Osteoblast (primary cell): Measurements from ENCODE around the gene METTL3. TPM values are rescaled to one million over a fixed set of nuclear protein-coding genes. Genes with fewer than 3 reads are reported as not detected.

Experiments
- DNase-seq: peaks from one replicate; pipeline ENCODE4 v3.0.0; 2011; ENCODE audit warnings: low spot score, mixed read lengths; ENCODE audit not compliant: insufficient read length; ENCODE audit errors: missing footprints
- H2AFZ ChIP-seq: 2 replicates; pipeline ENCODE4 v1.6.0; 2011; ENCODE audit warnings: mild to moderate bottlenecking, low read length
- H3K27ac ChIP-seq: 2 replicates; pipeline ENCODE4 v1.5.1; 2011; ENCODE audit warnings: mild to moderate bottlenecking, low read depth, low read length, moderate library complexity
- H3K27me3 ChIP-seq: 2 replicates; pipeline ENCODE4 v1.6.0; 2012; ENCODE audit warnings: mild to moderate bottlenecking, control low read depth, inconsistent platforms, low read length, moderate library complexity; ENCODE audit not compliant: insufficient read depth
- H3K36me3 ChIP-seq: 2 replicates; pipeline ENCODE4 v1.5.1; 2011; ENCODE audit warnings: mild to moderate bottlenecking, low read length, control low read depth, moderate library complexity; ENCODE audit not compliant: insufficient read depth
- H3K4me1 ChIP-seq: 2 replicates; pipeline ENCODE4 v1.5.1; 2011; ENCODE audit warnings: mild to moderate bottlenecking, low read length, control low read depth, moderate library complexity; ENCODE audit not compliant: insufficient read depth
- H3K4me2 ChIP-seq: 2 replicates; pipeline ENCODE4 v1.6.0; 2011; ENCODE audit warnings: mild to moderate bottlenecking, low read length; ENCODE audit not compliant: insufficient read depth
- H3K4me3 ChIP-seq: fragments of 200-600 bp; sonication (generic); 3 replicates; pipeline ENCODE4 v1.5.1; 2012; ENCODE audit warnings: mild to moderate bottlenecking, low read length, inconsistent platforms; ENCODE audit not compliant: insufficient read depth
- H3K79me2 ChIP-seq: 2 replicates; pipeline ENCODE4 v1.6.0; 2012; ENCODE audit warnings: mild to moderate bottlenecking, low read length, control low read depth, inconsistent platforms; ENCODE audit not compliant: insufficient read depth
- H3K9me3 ChIP-seq: 2 replicates; pipeline ENCODE4 v1.5.1; 2011; ENCODE audit warnings: low read depth, low read length, control low read depth
- H4K20me1 ChIP-seq: 2 replicates; pipeline ENCODE4 v1.6.0; 2012; ENCODE audit warnings: mild to moderate bottlenecking, low read length, control low read depth; ENCODE audit not compliant: insufficient read depth
- CTCF ChIP-seq: IDR thresholded peaks from 2 replicates; pipeline ENCODE4 v1.5.1; 2011; ENCODE audit warnings: mild to moderate bottlenecking, low read depth, low read length, moderate library complexity; ENCODE audit errors: extremely low read depth
- total RNA-seq: library from RNA; depleted of rRNA; stranded (reverse); fragments of >200 nt; gene quantifications from 2 replicates; pipeline ENCODE4 v1.2.3, GENCODE V29; 2012

Gene METTL3
- total RNA-seq, 1 donor = 30.4 TPM

- Histone ChIP-seq H3K79me2 (no peaks in the 10 kb centered on the region), H3K4me2 (no peak overlapping the region), H3K27me3 (no peaks in the 10 kb centered on the region), H3K27ac (no peak overlapping the region), H3K4me3 (no peak overlapping the region), H3K9me3 (no peaks in the 10 kb centered on the region), H3K36me3 (no peaks in the 10 kb centered on the region), H3K4me1 (peaks cover 9% of the 10 kb centered on the region), H2AFZ (no peak overlapping the region), H4K20me1 (no peaks in the 10 kb centered on the region)
- DNase-seq = peak; percentile 26
- TF ChIP-seq CTCF = no peak
Measured at GRCh38 chr14:21521501-21521900, 10.4 kb upstream of the METTL3 start.

GRCh38 chr14:21520767-21521166 lies 9.6 kb upstream of the METTL3 start:
- Histone ChIP-seq H4K20me1 (no peaks in the 10 kb centered on the region), H3K36me3 (no peaks in the 10 kb centered on the region), H3K4me3 (no peak overlapping the region), H3K79me2 (no peaks in the 10 kb centered on the region), H3K4me2 (no peak overlapping the region), H2AFZ (no peak overlapping the region), H3K27ac (no peak overlapping the region), H3K27me3 (peaks cover 2% of the 10 kb centered on the region), H3K9me3 (no peaks in the 10 kb centered on the region), H3K4me1 (peaks cover 9% of the 10 kb centered on the region)
- no peak for DNase-seq
- TF ChIP-seq CTCF = no peak

GRCh38 chr14:21518725-21519124 lies 7.6 kb upstream of the METTL3 start:
- Histone ChIP-seq H3K4me3 (no peak overlapping the region), H3K27me3 (peaks cover 2% of the 10 kb centered on the region), H3K4me1 (peaks cover 9% of the 10 kb centered on the region), H3K27ac (no peak overlapping the region), H3K79me2 (no peaks in the 10 kb centered on the region), H3K9me3 (no peaks in the 10 kb centered on the region), H4K20me1 (no peaks in the 10 kb centered on the region), H2AFZ (no peak overlapping the region), H3K4me2 (no peak overlapping the region), H3K36me3 (no peaks in the 10 kb centered on the region)
- no peak for DNase-seq
- TF ChIP-seq CTCF = no peak

- Histone ChIP-seq H3K4me3 (no peak overlapping the region), H3K27ac (no peak overlapping the region), H4K20me1 (no peaks in the 10 kb centered on the region), H3K4me1 (peaks cover 15% of the 10 kb centered on the region), H3K79me2 (peaks cover 18% of the 10 kb centered on the region), H3K27me3 (peaks cover 2% of the 10 kb centered on the region), H3K9me3 (no peaks in the 10 kb centered on the region), H3K36me3 (no peaks in the 10 kb centered on the region), H3K4me2 (no peak overlapping the region), H2AFZ (peak overlapping the region; percentile 19)
- no peak for TF ChIP-seq CTCF
- DNase-seq = no peak
Measured at GRCh38 chr14:21514341-21514740, 3.2 kb upstream of the METTL3 start.
